ENCODE results near the gene TM9SF4.
"Not testable (repeated sequence)": the region's sequence is repeated elsewhere in the genome, so short reads cannot be mapped to it uniquely, and the experiment has no call there.

Gene TM9SF4

DNA sequence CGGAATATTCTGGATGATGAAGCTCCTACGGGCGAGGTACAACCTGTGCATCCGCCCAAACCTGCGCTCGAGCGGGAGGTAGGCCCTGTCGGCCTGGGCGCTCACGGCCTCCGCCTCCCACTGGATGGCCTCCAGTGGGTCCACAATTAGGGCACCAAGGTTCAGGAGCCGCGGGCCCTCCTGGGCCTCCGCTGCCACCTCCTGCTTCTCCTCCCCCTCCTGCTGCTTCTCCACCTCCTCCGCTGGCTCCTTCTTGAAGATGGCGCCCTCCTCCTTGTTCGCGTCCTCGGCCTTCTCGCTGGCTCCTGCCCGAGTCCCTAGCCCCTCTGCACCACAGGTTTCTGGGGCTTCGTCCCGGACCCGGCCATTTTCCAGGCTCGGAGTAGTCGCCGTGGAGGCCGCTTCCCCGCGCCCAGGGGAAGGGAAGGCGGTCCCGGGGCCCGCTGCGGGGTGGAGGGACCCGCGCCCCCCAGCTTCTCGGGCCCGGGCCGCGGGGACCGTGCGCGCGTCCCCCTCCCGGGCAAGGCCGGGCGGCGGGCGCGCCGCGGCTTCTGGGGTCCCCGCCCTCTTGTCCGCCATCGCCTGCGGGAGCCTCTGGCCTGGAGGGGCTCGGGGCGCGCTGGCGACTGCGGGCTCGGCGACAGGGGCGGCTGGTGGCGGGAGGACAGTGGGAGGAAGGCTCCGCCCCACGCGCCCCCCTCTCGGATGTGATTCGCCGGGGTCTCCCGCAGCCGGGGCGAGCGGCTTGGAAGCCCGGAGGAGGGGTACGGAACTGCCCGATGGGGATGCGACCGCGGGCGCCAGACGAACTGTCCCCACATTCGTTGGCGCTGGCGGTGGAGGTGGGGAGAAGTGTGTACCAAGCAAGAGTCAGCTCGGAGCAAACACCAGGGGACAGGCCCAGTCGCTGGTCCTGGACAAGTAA, 80.4 kb downstream of the TM9SF4 start:
- no peak for DNase-seq (ENCODE audit: low read depth)

DNA sequence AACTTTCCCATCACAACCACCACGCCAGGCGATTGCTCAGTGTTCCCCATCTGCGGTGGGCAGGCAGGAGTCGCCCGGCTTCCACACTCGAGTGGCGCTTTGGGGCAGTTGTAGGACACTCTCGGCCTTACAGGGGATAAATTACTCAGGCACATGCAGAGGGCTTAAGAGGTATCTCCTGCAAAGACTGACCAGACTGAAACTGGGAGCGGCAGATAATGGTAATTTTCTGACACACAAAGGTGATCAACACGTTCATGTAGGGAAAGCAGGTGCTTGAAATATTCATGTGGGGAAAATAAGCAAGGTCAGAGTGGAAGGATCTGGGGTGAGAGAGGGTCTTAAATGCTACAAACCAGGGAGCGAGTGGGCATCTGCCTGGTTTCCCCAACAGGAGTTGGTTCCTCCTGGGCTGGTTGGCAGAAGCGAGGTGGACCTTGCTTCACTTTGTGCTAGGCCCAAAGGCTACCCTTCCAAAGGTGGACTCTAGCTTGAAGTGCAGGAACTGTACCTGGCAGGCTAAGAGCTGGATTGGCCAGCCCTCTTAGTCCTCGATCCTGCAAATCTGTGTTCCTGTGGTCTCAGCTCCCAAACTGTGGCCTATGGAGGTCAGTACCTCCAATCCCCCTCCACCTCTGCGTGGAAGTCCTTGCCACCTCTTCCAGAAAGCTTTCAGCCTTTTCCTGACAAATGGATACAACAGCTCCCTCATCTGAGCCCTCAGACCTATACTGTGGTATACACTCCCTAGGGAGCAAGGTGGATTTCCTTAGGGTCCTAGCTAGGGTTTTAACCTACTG, 81.3 kb downstream of the TM9SF4 start:
- DNase-seq (ENCODE audit: low read depth), result no peak

DNA sequence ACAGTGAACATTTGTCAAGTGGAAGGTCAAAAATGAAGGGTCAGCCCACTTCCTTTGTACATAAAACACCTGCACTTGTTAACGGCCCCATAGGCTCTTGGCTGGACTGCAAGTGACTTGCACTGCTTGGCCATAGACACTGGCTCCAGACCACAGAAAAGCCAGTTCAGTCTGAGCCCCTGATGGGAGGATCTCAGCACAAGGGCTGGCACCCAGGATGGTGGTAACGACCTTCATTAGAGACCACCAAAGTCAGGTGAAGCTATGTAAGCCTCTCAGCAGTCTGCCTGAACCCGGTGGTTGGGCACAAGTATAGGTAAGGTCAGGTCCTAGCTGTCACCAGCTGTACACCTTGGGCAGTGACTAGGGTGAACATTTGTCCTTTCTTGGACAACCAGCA, 81.9 kb downstream of the TM9SF4 start:
- DNase-seq (ENCODE audit: low read depth), result no peak

DNA sequence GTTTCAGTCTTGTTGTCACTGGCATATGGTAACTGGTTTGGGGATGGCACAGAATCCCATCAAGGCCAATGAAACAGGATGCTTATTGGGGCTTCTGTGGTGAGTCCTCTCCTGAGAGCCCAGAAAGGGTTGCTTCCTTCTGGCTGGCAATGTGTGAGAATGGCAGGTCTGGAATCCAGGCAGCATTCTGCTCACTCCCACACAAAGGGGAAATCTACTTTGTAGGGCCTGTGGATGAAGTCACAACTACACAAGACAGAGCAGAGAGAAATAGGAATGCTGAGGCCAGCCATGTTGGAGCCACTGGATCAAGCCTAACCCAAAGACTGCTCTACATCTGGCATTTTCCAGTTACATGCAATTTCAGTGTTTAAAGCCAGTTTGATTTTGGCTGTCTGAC, 82.4 kb downstream of the TM9SF4 start:
- no peak for DNase-seq (ENCODE audit: low read depth)

DNA sequence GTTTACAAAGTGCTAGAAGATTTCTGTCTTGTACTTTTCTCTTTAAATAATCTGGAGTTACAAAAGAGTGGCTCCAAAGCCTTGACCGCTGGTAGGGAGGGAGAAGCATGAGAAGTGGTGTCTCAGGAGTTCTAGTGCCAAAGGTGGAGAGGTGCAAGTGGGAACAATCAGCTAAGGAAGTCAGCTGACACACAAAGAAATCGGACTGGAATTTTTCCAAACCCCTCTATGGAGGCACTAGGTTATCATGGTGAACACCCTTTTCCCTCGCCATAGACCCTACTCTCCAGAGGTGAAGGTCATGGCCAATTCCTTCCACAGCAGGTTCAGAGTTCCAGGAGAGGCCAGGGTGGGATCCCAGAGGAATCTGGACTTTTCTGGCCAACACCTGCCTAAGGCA, 83.2 kb downstream of the TM9SF4 start:
- DNase-seq (ENCODE audit: low read depth), result no peak

DNA sequence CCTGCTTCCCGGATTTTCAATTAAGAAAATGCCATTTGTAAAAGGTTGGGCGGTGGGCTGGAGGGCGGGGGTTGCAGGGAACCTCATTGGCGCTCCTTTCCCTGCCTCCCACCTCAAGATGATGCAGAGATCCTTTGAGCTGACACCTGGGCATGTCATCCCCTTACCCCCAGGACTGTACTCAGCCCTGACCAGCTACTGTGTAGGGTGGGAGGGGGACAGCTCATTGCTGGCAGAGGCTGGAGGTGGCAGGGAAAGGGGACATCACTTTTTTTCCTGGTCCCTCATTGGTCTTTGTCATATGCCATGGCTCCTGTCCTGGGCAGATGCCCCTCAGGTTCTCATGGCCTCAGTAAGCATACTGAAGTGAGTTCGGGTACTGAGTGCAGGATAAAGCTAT, 83.8 kb downstream of the TM9SF4 start:
- not testable (repeated sequence) for DNase-seq (ENCODE audit: low read depth)

DNA sequence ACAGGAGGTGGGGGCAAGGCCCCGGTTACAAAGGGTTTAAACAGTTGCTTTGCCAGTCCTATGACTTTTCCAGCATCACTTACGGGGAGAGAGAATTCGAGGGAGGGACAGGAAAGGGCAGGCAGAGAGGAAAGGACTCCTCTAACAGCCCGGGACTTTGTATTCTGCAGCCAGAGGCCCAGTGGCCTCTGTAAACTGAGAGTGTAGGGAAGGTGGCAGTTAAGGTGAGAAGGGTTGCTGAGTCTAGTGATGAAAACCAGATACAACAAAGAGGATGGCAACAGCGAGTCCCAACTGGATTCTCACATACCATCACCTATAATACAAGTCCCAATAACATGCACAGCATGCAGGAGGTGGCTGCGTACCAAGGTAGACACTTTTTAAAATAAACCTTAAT, 84.5 kb downstream of the TM9SF4 start:
- no peak for DNase-seq (ENCODE audit: low read depth)

DNA sequence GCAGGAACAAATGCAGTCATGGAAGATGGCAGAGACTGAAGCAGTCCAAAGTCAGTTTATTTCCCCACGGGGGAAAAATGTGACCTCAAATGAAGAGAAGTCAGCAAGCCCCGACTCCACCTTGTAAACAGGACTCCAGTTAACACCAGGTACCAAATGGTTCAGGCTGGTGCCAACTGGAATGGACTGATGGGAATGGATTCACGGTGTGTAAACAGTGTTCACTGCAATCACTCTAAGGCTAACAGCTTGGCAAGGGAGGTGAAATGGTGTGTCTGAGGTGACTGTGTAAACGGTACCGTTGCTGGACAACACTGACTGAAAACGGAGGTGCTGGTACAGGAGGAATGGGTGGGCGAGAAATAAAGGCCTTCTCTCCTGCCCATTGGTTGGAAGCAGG, 86.1 kb downstream of the TM9SF4 start:
- DNase-seq (ENCODE audit: low read depth), result no peak

DNA sequence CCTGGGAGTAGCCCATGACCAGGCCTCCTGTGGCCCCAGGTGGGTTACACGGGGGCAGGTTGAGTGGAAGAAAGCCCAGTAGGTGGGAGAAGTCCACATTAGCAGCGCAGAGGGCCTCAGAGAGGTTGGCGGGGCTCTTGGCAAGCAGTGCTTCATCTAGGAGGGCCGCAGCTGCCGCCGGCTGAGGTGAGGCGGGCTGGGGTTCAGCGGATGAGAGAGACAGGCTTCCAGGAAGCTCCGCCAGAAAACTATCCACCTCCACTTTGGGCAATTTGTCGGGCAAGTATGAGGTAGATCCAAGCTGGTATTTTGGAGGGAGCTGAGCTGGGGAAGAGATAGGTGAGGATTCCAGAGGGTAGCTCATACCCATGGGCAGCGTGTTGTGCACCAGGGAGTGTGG, 87.1 kb downstream of the TM9SF4 start:
- not testable (repeated sequence) for DNase-seq (ENCODE audit: low read depth)

DNA sequence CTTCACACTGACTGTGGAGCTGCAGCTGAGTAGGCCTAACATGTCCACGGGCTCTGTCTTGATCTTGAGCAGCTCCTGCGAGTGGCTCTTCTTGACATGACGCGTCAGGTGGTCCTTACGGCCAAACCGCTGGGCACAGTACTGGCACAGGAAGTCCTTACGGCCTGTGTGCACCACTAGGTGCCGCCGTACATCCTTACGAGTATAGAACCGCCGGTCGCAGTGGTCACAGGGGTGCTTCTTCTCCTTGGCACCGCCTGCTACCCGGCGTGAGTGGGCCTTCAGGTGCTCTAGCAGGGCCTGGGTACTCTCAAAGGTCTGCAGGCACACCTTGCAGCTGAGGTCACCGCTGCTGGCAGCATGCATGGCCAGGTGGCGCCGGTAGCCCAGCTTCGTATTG, 87.6 kb downstream of the TM9SF4 start:
- not testable (repeated sequence) for DNase-seq (ENCODE audit: low read depth)

DNA sequence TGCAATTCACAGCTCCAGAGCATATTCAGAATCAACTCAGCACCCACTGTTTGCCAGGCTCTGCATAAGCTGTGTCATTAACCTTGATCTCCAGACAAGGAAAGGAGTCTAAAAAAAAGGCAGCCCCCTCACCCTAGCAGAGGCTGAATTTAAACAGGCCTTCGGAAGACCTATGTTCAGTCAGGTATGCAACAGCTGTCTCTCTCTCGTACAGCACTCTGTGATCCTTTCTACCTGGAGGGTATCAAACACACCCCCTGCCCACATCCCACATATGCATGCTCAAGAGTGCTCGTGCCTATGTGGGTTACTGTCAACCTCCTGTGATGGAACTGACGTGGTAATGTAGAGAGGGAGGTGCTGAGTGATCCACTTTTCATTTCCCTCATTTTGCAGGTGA, 89.5 kb downstream of the TM9SF4 start:
- DNase-seq (ENCODE audit: low read depth), result no peak

DNA sequence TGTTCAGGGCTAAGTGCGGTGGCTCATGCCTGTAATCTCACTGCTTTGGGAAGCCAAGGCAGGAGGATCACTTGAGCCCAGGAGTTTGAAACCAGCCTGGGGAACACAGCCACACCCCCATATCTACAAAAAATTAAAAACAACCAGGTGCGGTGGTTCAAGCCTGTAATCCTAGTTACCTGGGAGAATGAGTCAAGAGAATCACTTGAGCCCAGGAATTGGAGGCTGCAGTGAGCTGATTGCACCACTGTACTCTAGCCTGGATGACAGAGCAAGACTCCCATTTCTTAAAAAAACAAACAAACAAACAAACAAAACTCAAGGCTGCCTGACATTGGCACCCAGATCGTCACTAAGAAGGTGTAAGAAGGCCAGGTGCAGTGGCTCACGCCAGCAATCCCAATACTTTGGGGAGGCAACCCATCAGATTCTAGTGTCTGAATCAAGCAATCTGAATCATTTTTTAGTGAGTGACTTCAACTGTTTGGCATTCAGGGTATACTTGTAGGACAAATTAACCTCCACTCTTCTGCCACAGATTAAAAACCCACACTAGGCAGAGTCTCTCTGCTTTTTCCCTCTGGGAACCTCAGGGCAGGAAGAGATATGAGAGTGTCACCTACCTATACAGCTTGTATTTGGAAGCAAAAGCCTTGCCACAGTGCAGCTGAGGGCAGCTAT, 91.9 kb downstream of the TM9SF4 start:
- no peak for DNase-seq (ENCODE audit: low read depth)

DNA sequence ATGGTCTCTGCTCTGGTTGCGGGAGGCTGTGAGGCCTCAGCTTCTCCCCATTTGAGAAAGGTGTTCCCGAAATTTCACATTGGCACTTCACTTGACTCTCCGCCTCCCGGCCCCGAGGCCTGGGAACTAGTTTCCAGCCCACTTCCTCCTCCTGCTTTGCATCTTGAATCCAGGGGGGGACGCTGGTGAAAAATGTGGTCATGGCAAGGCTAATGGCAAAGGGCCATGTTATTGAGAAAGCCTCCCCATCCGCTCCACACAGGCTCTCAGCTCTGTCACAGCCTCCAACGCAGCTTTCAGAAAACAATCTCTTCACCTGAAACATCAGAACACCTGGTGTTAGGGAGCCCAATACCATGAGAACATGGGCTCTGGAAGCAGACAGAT, 92.5 kb downstream of the TM9SF4 start:
- DNase-seq (ENCODE audit: low read depth), result no peak

DNA sequence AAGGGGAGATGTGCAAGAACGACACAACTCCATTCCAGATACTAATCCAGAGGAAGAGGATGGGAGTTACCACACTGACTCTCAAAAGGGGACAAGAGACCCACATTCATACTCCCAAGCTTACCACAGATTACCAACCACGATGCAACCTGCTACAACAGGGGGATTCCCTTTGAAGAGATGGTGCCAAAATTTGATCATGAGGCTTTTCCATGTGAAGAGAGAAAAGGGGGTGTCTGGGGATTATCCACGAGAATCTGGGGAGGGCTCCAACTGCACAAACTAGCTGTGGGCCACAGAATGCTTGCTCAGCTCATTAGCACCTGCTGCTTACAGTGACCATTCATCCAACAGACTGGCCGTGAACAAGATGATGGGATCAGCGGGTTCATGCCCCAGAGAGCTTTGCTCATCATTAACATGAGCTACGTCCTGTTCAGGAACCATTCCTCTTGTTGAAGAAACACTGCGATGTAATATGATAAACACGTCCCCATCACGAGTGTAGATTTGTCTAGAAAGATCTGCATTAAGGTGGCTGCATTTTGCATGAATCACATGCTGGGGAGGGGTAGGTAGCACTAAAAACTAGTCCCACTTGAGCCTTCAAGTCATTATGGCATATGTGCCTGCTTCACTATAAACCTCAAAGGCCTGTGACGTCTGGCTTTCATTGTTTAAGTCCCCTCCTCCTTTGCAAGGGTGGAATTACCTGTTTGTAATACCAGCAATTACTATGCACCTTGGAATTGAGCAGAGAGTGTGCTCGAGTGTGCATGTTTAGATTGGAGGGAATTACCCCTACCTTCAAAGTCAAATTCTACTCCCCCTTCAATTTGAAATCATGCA, 94.1 kb downstream of the TM9SF4 start:
- DNase-seq (ENCODE audit: low read depth), result no peak

DNA sequence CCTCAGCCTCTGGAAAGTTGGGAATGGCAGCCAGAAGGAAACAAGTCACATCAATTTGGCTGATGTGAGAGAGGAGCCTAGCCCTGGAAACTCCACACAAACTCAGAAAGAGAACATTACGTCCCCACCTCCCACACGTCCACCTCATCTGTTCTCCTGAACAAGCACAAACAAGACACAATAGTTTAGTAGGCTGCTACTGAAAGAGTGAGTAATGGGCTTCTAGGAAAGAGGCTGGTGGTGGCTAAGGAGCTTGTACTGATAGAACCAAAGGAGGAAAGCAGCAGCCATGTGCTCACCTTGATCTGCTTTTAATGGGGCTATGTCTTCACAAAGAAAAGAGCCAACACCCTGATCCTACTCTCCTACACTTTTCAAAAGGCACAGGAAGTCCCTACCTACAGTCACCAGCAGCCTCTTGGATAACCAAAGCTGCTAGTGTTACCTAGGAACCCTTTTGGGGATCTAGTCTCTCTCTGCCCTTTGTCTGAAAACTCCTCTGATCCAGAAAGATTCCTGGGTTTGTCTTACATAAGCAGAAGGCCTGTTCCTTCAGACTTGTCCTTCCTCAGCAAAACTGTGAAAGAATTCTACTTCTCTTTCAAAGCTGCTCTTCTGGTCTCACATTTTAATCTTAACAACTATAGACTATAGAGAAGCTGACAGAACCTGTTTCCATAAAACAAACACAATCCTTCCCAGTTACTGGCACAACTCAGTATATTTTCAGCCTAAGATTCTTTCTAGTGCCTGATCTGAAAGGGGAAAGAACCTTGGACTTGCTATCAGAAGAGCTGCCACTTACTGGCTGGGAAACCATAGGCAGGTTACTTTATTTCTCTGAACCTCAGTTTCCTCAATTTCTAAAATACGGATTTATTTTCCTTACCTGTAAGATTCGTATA, 94.9 kb downstream of the TM9SF4 start:
- no peak for DNase-seq (ENCODE audit: low read depth)

DNA sequence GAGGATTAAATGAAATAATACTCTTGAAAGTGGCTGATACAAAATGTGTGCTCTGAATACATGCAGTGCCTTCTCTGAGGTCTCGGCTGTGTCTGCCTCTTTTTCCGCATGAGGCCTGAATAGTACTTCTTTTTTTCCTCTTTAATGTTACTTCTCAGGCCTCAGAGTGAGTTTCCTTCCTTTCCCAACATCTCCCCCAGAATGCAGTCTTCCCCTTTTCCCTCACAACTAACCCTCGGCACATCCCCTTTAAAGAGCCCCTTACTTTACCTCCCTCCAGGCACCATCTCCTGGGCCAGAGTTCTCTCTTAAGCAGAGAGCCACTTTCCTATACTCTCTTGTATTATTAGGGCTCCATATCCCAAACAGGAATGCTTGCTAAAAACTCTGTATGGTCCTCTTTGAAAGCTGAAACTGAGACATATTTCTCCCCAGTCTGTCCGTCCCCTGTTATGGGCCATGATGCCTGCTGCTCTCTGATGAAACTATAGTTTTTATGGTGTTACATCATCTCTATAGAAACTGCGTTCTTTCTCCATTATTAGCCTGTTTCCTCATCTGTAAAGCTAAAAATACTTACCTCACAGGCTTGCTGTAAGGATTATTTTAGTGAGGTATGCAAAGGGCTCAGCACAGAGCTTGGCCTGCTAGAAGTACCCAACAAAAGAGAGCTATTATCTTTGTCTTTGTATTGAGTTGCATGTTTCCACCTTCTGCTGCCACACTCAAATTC, 95.8 kb downstream of the TM9SF4 start:
- DNase-seq (ENCODE audit: low read depth), result no peak

DNA sequence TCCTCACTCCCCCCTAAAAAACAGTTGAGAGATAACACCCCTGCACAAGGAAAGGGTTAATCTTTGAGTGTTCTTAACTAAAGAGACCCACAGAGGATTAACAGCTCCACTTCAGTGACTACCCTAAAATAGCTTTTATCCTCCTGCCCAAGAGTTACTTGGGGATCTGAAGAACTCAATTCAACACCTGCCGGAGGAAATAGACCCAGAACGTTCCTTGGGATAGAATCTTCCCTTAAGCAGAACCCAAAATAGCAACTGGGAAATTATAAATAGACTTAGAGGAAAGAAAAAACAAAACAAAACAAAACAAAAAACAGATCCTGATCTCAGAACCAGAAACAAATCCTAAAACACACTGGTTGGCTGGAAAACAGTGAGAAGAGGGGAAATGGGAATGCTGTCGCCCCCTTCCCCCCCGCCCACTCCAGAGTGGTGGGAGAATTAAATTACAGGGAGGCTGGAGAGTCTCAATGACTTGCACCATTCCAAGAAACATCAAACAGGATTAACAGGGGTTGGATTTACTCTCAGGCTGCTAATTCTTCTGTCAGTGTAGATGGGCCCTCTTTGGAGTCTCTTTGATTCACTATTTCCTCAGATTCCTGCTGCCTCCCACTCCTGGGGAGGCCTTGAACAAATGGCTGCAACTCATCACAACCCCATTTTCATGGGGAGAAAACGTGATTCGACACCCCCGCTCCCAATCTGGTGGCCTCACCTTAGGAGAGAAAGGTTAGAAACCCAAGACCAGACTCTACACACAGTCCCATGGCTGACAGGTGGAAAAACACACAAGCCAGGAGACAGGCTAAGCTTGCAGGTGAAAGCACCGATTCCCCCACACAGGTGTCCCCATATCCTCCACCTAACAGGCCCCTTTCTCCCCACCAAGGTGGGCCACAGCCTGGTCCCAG, 96.6 kb downstream of the TM9SF4 start:
- no peak for DNase-seq (ENCODE audit: low read depth)

DNA sequence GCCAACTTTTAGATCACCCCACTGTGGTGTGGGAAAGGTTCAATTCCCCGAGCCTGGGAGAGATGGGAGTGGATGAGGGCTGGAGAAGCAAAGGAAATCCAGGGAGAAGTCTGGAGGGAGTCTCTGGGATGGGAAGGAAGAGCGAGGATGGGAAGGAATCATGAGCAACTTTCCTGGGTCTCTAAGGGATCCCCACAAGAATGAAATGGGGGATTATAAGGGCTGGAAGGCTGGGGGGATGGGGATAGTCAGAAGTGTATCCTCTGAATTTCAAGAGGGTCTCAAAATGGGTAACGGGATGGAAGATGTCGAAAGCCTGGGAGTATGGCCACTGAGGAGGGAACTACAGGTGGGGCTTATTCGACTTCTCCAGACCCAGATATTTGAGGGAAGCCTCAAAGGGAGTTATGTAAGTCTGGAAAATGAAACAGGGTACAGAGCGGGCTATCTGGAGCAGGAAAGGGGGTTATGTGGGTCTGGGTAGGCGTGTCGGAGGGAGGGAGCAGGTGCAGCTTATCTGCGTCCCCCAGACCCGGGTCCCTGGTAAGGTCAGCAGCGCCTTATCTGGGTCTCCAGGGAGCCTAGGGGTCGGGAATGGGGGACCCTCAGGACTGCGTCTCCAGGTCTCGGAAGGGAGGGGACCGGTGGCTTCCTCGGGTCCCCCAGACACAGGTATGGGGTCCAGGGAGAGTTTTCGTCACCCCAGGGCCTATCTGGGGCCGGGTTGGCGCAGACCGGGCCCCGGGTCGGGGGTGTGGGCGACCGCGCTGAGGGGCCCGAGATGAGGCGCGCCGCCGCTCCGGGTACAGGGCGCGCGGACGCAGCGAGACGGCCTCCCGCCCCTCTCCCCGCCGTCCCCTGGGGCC, 97.5 kb downstream of the TM9SF4 start:
- peak; percentile 27 for DNase-seq (ENCODE audit: low read depth)

All from CMK (cell line).